ENCODE data around the gene FHOD3.

FHOD3 gene

DNA sequence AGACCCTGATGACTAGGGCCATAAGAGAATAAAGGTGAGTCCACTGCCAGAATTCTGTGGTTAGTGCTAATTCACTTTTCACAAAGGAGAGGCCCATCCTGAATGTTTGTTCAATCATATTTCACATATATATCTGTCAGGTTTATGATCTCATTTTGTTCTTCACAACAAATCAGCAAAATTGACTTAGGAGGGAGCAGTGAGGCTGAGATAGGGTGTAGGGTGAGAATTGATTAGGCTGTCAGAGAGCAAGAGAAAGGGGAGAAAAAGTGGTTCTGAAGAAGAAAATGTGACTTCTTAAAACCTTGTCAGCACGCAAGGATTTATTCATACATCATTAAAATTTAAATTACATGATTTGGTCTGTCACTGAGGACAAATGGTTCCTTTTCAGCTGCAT is 117.7 kb downstream of the FHOD3 start:
- DNase-seq = no peak

DNA sequence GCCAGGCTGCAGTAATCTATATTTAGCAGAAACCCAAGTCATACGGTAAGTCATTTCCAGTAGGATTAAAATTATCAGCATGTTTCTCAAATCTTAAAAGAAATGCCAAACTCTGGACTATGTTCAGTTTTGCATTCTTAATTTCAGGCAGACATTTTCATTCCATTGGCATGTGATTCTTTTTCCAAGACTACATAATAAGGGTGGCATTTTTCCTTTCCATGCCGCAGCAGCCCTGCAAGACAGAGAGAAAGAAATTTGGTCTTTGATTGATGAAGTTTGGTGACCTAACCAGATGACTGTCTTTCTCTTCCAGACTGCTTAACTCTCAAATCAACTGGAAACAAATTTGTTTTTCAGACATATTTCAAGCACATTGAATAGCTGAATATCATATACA is 118.1 kb downstream of the FHOD3 start:
- DNase-seq = no peak

DNA sequence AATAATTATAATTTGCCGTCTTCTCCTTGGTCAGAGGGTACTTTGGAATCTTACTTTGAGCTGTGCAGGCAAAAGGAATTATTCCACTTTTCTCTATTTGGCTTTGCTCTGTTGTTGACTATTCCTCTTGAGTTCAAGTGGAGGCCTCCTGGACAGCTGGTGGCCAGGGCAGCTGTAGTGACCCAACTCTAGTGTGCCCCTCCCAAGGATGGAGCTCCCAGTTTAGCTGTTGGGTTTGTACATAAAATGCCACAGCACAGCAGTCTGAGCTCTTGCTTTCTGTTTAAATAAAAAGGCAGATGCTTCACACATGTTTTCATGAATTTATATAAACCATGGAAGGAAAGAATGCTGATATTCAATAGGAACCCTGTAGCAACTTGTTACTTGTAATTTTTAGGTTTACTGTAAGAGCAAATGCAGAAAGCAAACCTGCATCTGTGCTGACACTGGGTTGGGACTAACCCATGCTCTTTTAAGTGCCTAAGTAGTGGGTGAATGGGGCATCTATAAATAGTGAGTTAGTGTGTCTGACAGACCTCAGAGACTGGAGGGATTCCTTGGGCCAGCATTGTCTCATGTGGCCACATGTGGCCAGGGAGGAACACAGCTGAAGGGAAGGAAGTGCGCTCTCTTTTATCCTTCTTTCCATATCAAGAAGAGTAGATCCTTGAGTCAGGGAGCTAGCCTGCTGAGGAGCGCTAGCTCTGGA is 121.8 kb downstream of the FHOD3 start:
- DNase-seq = no peak

DNA sequence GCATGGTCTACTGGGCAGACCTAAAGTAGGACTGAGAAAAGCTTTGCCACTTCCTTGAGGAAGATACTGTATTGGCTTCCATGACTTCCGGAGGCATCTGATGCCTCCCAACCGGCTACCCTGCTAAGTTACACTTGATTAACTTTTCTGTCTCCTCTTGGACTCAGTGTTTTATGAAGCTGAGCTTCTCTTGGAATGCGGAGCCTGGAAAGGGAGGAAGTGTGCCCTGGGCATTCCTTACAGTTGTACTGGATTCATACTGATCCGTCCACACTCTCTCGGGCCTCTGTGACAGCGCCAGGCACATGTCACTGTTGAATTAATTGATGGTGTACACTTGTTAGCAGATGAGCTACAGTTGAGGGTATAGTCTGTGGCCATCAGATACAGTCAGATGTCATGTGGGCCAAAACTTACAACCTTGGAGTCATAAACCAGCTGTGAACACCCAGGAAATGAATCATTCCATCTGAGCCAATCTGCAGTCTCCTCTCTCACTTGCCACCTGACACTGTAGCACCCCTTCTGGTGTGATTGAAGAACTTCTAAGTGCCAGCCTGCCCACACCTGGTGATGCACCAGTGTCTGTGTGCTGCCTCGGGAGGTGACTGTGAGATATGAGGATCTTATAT is 122.5 kb downstream of the FHOD3 start:
- DNase-seq = no peak

DNA sequence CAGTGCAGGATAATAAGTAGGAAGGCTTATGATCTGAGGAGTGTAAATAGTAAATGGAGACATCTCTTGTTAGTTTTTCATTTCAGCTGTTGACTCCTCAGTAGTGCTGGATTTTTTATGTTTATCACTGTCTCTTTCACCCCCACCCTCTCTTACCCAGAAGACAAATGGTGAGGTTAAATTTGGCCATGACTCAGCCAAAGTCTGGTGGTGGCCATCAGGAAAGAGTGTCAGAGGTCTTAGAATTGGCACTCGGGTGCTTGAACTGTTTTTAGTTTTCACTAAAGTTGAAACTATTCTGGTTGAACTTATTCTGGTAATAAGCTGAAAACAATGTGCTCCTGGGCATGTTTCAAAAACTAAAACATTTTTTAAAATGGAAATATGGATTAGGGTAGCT is 123.3 kb downstream of the FHOD3 start:
- DNase-seq = no peak

DNA sequence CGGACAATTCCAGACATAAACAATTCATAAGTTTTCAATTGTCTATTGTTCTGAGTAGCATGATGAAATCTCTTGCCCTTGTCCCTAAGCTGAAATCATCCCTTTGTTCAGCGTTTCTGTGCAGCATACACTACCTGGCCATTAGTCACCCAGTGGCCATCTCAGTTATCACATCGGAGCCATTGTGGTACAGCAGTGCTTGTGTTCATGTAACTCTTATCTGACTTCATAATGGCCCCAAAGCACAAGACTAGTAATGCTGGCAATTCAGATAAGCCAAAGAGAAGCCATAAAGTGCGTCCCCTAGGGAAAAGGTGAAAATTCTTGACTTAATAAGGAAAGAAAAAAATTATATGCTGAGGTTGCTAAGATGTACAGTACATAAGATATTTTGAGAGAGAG is 127.2 kb downstream of the FHOD3 start:
- no peak for DNase-seq

DNA sequence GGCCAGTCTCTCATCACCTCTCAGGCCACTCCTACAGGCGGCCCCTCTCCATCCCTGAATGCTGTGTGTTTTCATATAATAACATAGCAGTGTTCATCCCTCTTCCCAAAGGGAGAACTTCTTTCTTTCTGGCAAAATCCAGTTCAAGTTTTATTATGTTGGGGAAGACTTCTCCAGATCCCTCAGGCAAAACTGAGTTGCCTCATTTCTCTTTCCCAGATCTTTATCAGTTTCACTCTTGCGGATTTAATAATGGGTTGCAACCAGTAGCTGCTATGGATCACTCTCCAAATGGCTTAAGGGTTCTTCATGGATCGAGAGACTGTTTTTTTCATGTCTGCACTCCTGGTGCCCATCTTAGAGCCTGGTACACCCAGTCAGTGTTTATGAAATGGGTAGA is 129.9 kb downstream of the FHOD3 start:
- no peak for DNase-seq

DNA sequence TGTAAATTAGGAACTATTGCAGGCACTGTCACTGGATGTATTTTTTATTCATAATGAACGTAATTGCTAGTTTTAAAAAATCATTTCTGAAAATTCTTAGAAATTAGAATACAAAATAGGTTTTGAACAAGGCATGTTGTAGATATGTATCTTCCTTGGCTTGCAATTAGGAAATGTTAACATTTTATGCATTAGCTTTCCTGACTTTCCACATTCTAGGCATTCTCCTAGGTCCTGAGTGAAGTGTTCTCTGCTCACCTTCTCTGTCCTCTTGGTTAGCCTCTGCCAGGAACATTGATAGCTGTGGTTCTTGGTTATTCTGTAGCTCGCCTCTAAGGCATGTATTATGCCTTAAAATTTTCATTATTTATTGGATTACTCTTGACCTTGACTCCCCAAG is 130.3 kb downstream of the FHOD3 start:
- no peak for DNase-seq

DNA sequence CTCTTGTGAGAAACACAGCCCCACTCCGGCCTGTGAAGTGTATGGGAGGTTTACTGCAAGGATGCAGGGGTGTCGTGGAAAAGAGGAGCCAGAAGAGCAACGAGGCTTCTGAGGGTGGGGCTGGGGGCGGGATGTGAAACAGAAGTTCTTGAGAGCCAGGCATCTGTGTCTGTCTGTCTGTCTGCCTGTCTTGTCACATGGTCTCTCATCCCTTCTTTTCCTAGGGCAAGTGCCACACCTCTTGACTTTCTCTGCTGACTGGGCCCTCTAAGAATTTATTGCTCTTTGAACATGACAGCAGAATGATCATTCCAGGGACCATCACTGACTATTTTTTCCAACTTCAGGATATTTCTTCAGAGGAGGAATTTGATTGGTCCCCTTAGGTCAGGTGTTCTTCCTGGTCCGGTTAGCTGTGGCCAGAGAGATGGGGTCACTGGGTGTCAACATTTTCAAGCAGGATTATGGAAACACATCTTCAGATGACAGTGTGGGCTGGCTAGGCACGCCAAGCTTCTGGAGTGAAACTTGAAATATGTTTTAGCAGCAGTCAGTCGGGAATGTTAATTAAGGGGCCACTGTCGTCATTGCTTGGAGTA is 131.0 kb downstream of the FHOD3 start:
- DNase-seq = no peak

DNA sequence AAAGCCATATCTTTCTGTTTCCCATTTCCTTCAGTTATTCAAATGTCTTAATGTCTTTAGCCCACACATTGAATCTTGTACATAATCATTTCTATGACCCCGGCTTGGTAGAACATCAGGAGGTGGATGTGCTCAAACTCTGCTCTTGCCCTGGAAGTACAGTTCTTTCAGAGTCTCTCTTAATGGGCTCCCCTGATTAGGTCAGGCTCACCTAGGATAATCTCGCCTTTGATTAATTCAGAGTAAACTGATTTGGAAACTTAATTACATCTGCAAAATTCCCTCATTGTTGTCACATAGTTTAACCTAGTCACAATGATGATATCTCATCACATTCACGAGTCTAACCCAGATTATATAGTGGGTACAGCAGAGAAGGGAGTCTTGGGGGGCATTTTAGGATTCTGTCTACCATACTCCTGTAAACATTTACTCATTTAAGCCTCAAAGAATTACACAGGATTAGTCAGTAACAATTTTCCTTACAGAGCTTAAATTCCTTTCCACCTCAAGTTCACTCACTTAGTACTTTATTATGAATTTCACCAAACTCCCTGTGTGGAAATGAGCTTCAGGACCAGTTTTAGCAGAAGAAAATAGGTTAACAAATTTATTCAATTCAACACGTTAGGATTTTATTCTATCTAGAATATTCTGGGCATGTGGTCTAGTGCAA is 135.5 kb downstream of the FHOD3 start:
- DNase-seq = no peak

DNA sequence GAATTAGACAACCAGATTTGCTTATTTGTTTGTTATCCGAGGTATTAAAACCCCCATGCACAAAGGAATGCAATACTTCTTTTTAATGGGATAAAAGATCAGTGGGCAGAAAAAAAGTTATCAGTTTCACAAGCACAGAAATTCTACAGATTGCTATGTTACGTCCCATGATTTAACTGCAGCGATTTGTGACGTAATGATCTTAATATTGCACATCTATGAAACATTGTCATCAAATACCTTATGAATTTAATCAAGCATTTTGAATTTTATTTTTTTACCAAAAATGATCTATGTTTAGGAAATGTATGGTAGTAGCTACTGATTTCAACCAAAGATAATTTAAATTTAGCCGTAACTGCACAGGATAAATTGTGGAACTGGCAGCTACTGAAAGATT is 138.9 kb downstream of the FHOD3 start:
- DNase-seq = no peak

DNA sequence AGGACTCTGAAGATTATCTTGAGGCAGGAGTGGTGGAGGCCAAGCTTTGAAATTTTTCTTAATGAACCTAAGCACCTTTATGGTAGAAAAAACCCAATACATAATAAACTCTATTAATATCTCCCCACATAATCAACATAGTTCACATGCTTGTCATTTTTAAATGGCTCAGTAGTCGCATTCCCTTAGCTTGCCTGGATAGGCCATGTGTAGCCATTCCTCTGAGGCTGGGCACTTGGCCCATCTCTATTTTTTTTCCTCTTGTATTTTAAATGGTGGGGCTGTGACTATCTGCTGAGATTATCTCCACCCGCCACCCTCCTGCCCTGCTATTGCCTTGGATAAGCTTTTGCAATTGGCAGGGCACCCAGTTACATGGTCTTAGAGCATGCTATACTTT is 143.1 kb downstream of the FHOD3 start:
- DNase-seq = no peak

DNA sequence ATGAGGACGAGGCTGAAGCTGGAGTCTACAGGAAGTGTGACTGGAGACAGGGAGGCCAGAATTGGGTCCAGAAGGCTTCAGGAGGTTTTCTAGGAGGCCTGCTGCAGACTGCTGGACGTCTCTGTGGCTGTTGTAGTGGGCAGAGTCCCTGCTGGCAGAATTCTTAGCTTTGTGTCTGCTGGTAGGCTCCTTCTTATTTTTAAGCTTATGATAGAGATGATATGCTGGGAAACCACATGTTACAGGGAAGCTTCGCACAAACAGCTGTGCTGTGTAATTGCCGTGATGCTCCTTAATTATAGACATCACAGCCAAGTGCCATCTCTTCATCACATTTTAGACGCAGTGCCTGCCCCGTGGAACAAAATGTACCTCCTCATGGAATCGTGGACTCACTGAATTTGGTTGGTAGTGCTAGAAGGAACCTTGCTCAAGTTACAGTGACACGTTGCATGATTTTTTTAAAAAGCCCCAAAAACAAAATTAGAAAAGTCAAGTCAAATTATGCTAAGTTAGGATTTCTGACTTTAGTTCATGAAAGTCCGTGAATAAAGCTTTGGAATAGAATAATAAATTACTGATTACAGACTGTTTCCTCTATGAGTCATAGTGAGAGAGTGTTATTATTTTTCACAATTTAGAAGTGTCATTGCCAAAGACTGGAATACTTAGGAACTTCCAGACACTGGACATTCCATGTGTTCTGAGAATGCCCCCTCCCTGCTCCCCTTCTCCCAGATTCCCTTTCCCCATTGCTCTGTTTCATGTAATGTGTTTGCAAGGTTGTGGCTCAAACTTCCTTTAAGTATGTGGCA is 144.1 kb downstream of the FHOD3 start:
- DNase-seq = no peak

DNA sequence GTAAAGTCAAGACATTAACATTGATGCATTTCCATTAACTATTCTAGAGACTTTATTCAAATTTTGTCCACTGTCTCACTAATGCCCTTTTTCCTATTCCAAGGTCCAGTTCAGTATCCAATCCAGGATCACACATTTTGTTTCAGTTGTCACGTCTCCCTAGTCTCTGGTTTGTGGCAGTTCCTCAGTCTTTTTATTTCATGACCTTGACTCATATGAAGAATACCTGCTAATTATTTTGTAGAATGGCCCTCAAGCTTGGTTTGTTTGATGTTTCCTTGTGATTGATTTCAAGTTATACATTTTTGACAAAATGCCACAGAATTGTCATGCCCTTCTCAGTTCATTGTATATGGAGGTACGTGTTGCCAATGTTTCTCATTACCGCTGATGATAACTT is 145.2 kb downstream of the FHOD3 start:
- no peak for DNase-seq

DNA sequence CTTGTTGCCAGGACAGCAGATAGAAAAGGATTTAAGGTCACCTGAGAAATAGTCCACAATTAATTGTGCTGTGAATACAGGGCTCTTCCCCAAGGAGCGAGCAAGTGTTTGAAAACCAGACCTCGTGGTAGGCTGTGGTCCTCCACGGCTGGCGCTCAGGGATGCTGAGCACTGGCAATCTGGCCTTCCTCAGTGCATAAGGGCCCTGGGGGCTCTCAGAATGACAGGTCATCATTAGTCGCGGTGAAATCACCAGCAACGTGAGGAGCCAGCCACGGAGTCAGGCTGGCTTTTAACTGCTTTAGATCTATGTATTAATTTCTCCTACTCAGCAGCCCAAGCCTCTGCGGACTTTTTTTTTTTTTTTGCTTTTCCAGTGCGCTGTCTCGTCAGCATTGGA is 148.5 kb downstream of the FHOD3 start:
- no peak for DNase-seq

DNA sequence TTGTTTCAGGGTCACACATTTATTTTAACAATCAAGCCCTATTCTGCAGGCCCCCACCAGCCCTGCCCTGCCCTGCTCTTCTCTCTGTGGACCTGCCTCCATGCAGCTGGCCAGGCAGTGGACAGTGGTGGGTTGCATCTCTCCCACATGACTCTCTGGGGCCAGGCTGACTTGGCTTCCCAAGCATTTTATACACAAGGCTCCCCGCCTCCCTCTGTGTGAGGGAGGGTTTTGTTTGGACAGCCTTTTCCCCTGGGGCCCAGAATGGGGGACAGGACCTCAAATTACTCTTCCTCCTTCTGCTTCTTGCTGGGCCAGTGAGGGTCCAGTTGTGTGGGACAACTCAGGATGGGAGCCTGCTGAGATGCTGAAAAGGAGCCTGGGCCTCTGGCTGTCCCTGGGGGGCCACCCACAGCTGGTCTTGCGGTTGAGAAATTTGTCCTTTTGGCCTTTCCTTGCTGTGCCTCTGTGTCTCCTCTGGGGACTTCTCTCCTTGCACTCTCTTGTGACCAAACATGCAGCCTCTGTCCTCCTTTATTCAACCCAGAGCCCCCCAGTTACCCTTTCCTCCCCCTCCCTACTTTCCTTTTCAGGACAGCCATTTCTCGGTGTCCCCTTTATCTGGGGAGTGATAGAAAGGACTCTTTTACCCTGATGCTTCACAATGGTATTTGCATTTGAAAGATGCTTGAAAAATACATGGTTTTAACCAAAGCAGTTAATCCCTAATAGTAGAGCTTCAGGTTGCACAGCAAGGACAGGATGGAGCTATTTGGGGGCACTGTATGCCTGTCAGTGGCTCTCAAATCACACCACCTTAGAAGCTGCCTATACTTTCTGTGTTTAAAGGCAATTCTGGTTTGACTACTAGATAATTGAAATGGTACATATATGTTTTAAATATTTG is 151.1 kb downstream of the FHOD3 start:
- DNase-seq = no peak

DNA sequence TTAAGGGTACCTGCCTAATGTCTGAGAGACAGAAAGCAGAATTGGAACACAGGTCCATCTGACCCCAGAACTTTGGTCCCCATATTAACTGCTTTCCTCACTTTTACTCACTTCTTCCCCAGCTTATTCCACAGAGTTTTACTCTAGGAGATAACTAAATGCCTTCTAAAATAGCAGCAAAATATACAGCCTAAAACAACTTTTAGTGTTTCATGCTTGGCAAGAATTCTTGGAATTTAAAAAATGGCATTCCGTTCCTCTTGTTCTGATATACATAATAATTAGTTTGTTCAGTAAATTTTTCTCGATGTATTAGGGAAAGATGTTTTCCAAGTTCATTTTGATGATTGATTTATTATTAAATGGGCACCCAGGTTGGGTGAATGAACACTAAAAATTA is 151.9 kb downstream of the FHOD3 start:
- no peak for DNase-seq

DNA sequence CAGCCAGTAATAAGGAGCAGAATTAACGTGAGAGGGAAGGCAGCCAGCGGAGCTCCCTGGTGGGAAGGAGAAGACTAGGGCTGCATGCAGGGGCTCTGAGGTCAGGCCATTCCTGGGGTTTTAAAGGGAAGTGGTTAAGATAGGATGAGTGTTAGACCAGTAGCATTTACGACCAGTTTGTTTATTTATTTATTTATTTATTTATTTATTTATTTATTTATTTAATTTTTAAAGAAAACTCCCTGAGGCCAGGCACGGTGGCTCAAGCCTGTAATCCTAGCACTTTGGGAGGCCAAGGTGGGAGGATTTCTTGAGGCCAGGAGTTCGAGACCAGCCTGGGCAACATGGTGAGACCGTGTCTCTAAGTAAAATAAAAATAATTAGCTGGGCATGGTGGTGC is 152.8 kb downstream of the FHOD3 start:
- DNase-seq = no peak

DNA sequence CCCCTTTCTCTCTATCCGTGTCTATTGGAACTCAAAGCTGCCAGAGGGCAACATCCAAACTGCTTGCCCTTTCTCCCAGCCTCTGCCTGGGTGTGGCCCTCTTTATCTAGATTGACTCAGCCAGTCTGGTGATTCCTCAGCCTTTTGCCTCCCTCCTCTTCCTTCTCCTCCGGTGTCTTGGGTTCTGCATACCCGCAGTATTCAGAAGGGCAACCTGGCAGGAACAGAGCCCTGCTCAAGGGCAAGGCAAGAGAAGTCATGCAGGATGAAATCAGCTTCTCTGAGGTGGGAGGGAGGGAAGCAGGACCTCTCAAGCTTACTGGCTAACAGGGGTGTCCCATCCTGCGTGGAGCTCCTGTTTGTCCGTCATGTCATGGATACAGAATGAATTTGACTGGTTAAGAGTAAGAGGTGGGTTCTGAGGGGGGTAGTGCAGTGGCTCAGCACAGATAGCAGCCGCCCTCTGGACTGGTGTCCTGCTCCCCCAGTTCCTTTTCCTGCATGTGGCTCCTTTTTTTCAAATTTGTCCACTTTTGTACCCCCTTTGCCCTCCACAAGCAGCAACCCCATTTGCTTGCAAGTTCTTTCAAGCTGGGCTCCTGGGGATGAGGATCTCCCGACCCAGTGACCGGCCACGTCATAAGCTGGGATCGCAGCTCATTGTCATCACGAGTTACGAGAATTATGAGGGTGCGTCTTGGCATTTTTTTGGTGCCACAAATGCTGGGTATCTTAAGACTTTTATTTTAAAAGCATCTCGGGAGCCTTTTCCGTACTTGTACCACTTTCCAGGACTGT is 154.1 kb downstream of the FHOD3 start:
- no peak for DNase-seq

DNA sequence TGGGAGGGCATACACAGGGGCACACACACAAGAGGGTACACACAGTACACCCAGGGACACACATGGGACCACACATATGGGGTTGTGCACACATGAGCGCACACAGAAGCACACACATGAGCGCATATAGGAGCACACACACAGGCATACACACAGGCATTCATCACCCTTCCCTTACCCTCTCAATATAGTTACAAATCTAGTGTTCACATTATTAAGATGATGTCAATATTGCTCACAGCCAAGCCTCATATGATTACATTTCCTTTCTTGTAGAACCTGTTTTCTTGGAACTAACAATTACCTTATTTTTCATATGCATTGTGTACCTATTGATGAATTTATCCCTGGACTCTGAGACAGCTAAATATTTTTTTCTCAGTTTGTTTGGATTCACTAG is 156.7 kb downstream of the FHOD3 start:
- DNase-seq = no peak

DNA sequence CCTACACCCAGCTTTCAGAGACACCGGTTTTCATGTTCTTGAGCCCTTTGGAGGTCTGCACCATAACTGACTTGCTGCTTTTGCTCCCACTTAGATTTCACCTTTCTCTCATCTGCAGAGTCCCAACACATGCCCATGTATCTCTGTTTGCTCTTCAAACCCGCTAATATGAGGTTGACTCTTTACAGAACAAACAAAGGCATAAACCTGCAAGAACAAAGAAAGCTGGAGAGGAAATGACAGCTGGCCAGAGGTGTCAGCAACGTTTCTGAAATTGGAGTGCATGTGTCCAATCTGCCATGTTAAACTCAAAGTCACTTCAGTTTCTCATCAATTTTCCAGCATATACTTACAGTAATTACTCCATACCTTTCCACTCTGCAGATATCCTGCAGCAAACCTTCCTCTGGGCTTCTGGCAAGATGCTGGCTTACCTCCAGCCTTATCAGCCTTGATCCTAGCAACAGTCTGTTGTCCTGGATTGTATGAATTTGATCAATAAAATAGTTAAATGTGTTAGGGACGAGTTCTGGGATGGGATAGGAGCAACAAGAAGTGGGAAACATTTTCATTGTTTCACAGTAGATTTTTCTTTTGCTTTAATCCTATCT is 157.4 kb downstream of the FHOD3 start:
- DNase-seq = no peak

Data from activated naive CD4-positive, alpha-beta T cell treated with anti-CD3 and anti-CD28 coated beads, Interleukin-2, amount 50 U/mL, for 16 hours (primary cell).